Measurements from ENCODE around the gene NFIX.
"Not testable (repeated sequence)": the region's sequence is repeated elsewhere in the genome, so short reads cannot be mapped to it uniquely, and the experiment has no call there.

The NFIX gene

DNA sequence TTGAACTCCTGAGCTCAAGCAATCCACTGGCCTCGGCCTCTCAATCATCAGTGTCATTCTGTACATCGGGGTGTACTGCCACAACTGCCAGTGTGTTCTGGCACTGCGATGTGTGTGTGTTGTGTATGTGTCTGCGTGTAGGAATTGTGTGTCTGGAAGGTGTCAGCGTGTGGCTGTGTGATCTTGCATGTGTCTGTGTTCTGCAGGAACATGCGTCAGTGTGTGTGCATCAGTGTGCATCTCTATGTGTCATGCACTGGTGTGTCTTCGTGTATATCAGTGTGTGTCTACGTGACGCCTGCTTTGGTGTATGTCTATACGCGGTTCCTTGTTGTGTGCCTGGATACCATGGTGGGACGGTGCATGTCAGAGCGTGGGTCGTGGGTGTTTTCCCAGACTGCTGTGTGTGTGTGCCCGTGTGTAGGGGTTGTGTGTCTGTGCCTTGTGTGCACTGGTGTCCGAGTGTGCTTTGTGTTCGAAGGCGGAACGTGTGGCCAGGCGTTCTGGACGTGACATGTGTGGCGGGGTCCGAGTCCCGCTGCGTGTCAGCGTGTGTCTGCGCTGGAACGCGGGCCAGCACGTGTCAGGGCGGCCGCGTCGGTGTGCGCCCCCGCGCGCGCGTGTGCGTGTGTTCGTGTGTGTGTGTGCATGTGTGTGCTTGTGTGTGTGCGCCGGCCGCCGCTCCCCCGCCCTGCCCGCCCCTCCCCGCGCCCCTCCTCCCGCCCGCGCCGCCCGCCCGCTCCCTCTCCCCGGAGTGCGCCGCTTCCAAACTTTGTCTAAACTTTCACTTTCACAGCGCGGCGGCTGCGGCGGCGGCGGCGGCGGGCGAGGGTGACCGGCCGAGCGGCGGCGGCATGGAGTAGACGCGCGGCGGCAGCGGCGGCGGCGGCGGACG lies at the start of gene NFIX:
NFIX (plus strand) TSS at position 775 of the 895 bp plus-strand sequence. CDS start 363 bp downstream, outside the sequence.
- ATAC-seq (peak; percentile 21), DNase-seq (peak; percentile 62)
- Mint-ChIP-seq H3K9me3 (no peaks in the 10 kb centered on the region), H3K4me1 (peaks cover 11% of the 10 kb centered on the region), H3K36me3 (ENCODE audit: low read depth) (no peaks in the 10 kb centered on the region), H3K27me3 (peaks cover 13% of the 10 kb centered on the region), H3K27ac (peak within 1 kb of the TSS; percentile 89), H3K4me3 (peak within 1 kb of the TSS; percentile 84)

DNA sequence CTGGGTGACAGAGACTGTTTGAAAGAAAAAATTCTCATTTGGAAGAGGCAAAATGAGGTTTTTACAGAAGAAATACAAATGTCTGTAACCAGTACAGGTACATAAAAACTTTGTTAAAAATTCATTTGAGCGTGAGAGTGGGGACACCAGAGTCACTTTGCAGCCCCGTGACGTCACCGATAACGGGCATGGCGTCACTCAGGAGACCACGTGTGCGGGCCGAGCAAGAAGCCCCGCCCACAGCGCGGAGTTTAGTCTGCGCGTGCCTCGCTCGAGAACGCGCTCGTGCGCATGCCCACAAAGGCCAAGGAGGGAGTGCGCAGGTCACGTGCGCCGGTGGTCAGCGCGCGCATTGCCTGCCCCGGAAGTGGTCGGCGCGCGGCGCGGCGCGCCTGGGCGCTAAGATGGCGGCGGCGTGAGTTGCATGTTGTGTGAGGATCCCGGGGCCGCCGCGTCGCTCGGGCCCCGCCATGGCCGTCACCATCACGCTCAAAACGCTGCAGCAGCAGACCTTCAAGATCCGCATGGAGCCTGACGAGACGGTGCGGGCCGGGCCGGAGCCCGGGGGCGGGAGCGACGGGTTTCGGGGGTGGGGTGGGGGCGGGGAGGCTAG lies 49.7 kb upstream of the NFIX start, which contains the start of gene RAD23A:
RAD23A (plus strand) TSS at position 384 of the 613 bp plus-strand sequence; CDS start at position 471, 87 bp downstream.
- H3K4me3 Mint-ChIP-seq: peak within 1 kb of the TSS; percentile 91
- H3K4me1 Mint-ChIP-seq: peaks cover 63% of the 10 kb centered on the region
- no peaks in the 10 kb centered on the region for H3K9me3 Mint-ChIP-seq
- H3K27ac Mint-ChIP-seq: peak within 1 kb of the TSS; percentile 95
- H3K36me3 Mint-ChIP-seq (ENCODE audit: low read depth): peaks cover 80% of the 10 kb centered on the region
- peak; percentile 100 for DNase-seq
- H3K27me3 Mint-ChIP-seq: peaks cover 2% of the 10 kb centered on the region
- peak; percentile 76 for ATAC-seq

GRCh38 chr19:12946092-12946721 lies 49.1 kb upstream of the NFIX start:
- Mint-ChIP-seq H3K9me3 (no peaks in the 10 kb centered on the region), H3K4me1 (peaks cover 56% of the 10 kb centered on the region), H3K27me3 (peaks cover 2% of the 10 kb centered on the region), H3K36me3 (ENCODE audit: low read depth) (peaks cover 80% of the 10 kb centered on the region), H3K27ac (peak overlapping the region; percentile 94), H3K4me3 (peak overlapping the region; percentile 91)
- peak; percentile 63 for DNase-seq
- peak; percentile 53 for ATAC-seq

DNA sequence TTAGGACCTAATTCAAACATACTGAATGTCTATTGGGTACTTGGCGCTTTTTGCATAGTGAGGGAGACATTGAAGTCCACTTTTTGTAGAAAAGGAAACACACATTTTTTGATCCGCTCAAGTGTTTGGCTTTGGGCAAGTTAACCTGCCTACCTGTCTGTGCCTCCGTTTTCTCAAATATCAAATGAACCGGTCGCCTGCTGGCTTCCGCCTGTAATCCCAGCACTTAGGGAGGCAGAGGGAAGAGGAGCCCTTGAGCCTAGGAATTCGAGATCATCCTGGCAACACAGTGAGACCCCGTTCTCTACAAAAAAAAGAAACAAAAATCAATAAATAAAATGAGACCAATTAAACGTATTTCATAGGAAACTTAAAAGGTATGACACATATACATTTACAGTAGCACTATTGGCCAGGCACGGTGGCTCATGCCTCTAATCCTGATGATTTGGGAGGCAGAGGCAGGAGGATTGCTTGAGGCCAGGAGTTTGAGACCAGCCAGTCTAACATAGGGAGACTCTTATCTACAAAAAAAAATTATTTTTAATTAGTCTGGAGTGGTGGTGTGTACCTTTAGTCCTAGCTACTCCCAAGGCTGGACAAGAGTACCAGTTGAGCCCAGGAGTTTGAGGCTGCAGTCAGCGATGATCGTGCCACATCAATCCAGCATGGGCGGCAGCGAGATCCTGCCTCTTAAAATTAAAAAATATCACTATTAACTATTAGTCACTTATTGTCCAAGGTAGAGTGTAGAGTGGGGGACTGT lies 48.4 kb upstream of the NFIX start:
- H3K4me3 Mint-ChIP-seq: peak overlapping the region; percentile 91
- H3K36me3 Mint-ChIP-seq (ENCODE audit: low read depth): peaks cover 79% of the 10 kb centered on the region
- no peak for ATAC-seq
- H3K4me1 Mint-ChIP-seq: peaks cover 54% of the 10 kb centered on the region
- peaks cover 2% of the 10 kb centered on the region for H3K27me3 Mint-ChIP-seq
- peak overlapping the region; percentile 94 for H3K27ac Mint-ChIP-seq
- DNase-seq: no peak
- no peaks in the 10 kb centered on the region for H3K9me3 Mint-ChIP-seq

- no peak for ATAC-seq
- H3K36me3 Mint-ChIP-seq (ENCODE audit: low read depth): peaks cover 73% of the 10 kb centered on the region
- H3K9me3 Mint-ChIP-seq: no peaks in the 10 kb centered on the region
- peaks cover 2% of the 10 kb centered on the region for H3K27me3 Mint-ChIP-seq
- H3K27ac Mint-ChIP-seq: peak overlapping the region; percentile 94
- H3K4me1 Mint-ChIP-seq: peaks cover 46% of the 10 kb centered on the region
- H3K4me3 Mint-ChIP-seq: peak overlapping the region; percentile 91
- DNase-seq: no peak
Observed at GRCh38 chr19:12947702-12948611, 47.3 kb upstream of the NFIX start.

DNA sequence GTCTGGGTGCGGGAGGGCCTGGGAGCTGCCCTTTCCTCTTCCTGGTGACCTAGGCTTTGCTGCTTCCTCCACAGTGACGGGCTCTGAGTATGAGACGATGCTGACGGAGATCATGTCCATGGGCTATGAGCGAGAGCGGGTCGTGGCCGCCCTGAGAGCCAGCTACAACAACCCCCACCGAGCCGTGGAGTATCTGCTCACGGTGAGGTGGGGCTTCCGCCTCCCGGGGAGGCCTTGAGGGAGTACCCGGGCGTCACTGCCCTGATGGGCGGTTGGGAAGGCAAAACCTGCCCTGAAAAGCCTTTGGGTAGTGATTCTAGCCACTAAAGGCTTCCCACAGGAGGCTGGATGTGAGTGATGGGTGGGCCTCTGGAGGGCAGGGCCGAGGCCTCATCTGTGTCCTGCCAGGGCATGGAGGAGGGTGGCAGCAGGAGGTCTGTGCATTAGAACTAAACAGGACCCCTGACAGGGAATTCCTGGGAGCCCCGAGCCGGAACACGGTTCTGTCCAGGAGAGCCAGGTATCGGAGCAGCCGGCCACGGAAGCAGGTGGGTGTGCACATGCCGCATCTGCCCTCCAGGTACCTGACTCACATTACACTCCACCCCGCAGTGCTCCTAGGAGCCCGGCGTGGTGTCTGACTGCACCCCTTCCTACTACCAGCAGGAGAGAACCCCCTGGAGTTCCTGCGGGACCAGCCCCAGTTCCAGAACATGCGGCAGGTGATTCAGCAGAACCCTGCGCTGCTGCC lies 46.5 kb upstream of the NFIX start:
- Mint-ChIP-seq H3K9me3 (no peaks in the 10 kb centered on the region), H3K27me3 (peaks cover 2% of the 10 kb centered on the region), H3K36me3 (ENCODE audit: low read depth) (peaks cover 66% of the 10 kb centered on the region), H3K27ac (no peak overlapping the region), H3K4me3 (no peak overlapping the region), H3K4me1 (peaks cover 44% of the 10 kb centered on the region)
- DNase-seq (no peak), ATAC-seq (no peak)

GRCh38 chr19:12949363-12950283 lies 45.7 kb upstream of the NFIX start:
- Mint-ChIP-seq H3K4me1 (peaks cover 47% of the 10 kb centered on the region), H3K27ac (peak overlapping the region; percentile 59), H3K27me3 (peaks cover 2% of the 10 kb centered on the region), H3K36me3 (ENCODE audit: low read depth) (peaks cover 69% of the 10 kb centered on the region), H3K4me3 (no peak overlapping the region), H3K9me3 (no peaks in the 10 kb centered on the region)
- ATAC-seq (no peak), DNase-seq (no peak)

DNA sequence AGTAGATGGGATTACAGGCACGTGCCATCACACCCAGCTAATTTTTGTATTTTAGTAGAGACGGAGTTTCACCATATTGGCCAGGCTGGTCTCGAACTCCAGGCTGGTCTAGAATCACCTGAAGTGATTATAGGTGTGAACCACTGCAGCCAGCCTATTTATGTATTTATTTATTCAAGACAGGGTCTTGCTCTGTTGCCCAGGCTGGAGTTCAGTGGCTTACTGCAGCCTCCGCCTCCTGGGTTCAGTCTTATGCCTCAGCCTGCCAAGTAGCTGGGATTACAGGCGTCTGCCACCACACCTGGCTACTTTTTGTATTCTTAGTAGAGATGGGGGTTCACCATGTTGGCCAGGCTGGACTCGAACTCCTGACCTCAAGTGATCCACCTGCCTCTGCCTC lies 43.2 kb upstream of the NFIX start:
- not testable (repeated sequence) for H3K27ac Mint-ChIP-seq, H3K9me3 Mint-ChIP-seq, H3K27me3 Mint-ChIP-seq, H3K4me3 Mint-ChIP-seq, ATAC-seq, DNase-seq
- H3K36me3 Mint-ChIP-seq (ENCODE audit: low read depth): peaks cover 64% of the 10 kb centered on the region
- H3K4me1 Mint-ChIP-seq: peaks cover 44% of the 10 kb centered on the region

GRCh38 chr19:12952488-12953137 lies 42.7 kb upstream of the NFIX start:
- Mint-ChIP-seq H3K4me1 (peaks cover 43% of the 10 kb centered on the region), H3K27me3 (no peaks in the 10 kb centered on the region), H3K9me3 (no peaks in the 10 kb centered on the region), H3K4me3 (no peak overlapping the region), H3K36me3 (ENCODE audit: low read depth) (peaks cover 59% of the 10 kb centered on the region), H3K27ac (no peak overlapping the region)
- ATAC-seq: no peak
- DNase-seq: no peak

GRCh38 chr19:12953138-12953798 lies 42.0 kb upstream of the NFIX start:
- no peak overlapping the region for H3K4me3 Mint-ChIP-seq
- no peak overlapping the region for H3K27ac Mint-ChIP-seq
- H3K36me3 Mint-ChIP-seq (ENCODE audit: low read depth): peaks cover 54% of the 10 kb centered on the region
- H3K4me1 Mint-ChIP-seq: peaks cover 41% of the 10 kb centered on the region
- no peaks in the 10 kb centered on the region for H3K9me3 Mint-ChIP-seq
- DNase-seq (no peak), ATAC-seq (no peak)
- no peaks in the 10 kb centered on the region for H3K27me3 Mint-ChIP-seq

Data from activated naive CD8-positive, alpha-beta T cell treated with anti-CD3 and anti-CD28 coated beads, Interleukin-2, amount 50 U/mL, for 24 hours (primary cell).